Type B pancreatic cell (in vitro differentiated cells): ENCODE data around the gene BRD1. TPM values are rescaled to one million over a fixed set of nuclear protein-coding genes. Genes with fewer than 3 reads are reported as not detected.
A peak's percentile ranks its signal among the peaks of the same experiment; 100 is the strongest.

ENCODE experiments used
- DNase-seq: peaks from one replicate; pipeline ENCODE4 v3.0.0; 2021; ENCODE audit warnings: mixed read lengths; ENCODE audit not compliant: unreplicated experiment; ENCODE audit errors: extremely low spot score
- H3K27ac Mint-ChIP-seq: 2 replicates; pipeline ENCODE4 v1.8.0; 2021; ENCODE audit warnings: mild to moderate bottlenecking, mixed read lengths
- H3K27me3 Mint-ChIP-seq: 2 replicates; pipeline ENCODE4 v1.8.0; 2021; ENCODE audit warnings: mixed read lengths
- H3K36me3 Mint-ChIP-seq: 2 replicates; pipeline ENCODE4 v1.8.0; 2021; ENCODE audit warnings: mixed read lengths
- H3K4me1 Mint-ChIP-seq: one replicate; pipeline ENCODE4 v1.8.0; 2021; ENCODE audit warnings: mixed read lengths; ENCODE audit not compliant: unreplicated experiment
- H3K4me3 Mint-ChIP-seq: 2 replicates; pipeline ENCODE4 v1.8.0; 2021; ENCODE audit warnings: mild to moderate bottlenecking, mixed read lengths
- H3K9me3 Mint-ChIP-seq: 2 replicates; pipeline ENCODE4 v1.8.0; 2021; ENCODE audit warnings: mixed read lengths
- total RNA-seq: library from RNA; stranded (reverse); gene quantifications from 2 replicates; pipeline ENCODE4 v1.2.1, GENCODE V29; 2021; ENCODE audit warnings: low replicate concordance
- TF ChIP-seq, protein P1 (sequence below): fragments of 200-600 bp; sonication (generic); conservative IDR thresholded peaks from 2 replicates; pipeline ENCODE4 v1.5.0; 2021; ENCODE audit warnings: antibody characterized with exemption, mild to moderate bottlenecking

Gene BRD1
- total RNA-seq, 1 donor from 2014 or later, result 53.0 TPM

DNA sequence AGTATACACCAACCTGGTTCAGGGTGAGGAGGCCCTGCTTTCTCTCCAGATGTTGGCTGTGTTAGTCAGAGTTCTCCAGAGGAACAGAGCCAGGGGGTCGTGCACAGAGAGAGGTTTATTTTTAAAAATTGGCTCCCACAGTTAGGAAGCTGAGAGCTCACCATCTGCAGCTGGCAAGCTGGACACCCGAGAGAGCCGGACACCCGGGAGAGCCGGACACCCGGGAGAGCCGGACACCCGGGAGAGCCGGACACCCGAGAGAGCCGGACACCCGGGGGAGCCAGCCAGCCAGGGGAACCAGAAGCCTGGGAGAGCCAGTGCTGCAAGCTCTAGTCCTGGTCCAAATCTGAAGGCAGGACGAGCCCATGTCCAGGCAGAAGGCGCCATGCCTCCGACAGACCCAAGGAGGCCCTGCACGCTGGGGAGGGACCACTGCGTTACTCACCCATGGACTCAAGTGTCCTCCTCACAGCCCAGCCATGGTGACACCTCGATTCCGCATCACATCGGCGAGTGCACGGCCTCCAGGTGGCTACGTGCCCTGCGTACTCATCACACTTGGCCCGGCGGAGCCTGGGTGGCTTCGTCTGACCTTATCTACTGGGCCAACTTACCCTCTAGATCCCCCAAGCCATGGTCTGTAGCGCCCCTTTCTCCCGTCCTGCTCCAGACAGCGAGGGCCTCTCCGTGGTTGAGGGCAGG, 99.0 kb downstream of the BRD1 start:
- H3K27ac Mint-ChIP-seq, result no peak overlapping the region
- TF ChIP-seq, protein P1, sequence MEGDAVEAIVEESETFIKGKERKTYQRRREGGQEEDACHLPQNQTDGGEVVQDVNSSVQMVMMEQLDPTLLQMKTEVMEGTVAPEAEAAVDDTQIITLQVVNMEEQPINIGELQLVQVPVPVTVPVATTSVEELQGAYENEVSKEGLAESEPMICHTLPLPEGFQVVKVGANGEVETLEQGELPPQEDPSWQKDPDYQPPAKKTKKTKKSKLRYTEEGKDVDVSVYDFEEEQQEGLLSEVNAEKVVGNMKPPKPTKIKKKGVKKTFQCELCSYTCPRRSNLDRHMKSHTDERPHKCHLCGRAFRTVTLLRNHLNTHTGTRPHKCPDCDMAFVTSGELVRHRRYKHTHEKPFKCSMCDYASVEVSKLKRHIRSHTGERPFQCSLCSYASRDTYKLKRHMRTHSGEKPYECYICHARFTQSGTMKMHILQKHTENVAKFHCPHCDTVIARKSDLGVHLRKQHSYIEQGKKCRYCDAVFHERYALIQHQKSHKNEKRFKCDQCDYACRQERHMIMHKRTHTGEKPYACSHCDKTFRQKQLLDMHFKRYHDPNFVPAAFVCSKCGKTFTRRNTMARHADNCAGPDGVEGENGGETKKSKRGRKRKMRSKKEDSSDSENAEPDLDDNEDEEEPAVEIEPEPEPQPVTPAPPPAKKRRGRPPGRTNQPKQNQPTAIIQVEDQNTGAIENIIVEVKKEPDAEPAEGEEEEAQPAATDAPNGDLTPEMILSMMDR, result no peak
- H3K4me3 Mint-ChIP-seq, result no peak overlapping the region
- H3K4me1 Mint-ChIP-seq, result no peaks in the 10 kb centered on the region
- peaks cover 78% of the 10 kb centered on the region for H3K27me3 Mint-ChIP-seq
- no peaks in the 10 kb centered on the region for H3K36me3 Mint-ChIP-seq
- peak; percentile 64 for DNase-seq
- peaks cover 4% of the 10 kb centered on the region for H3K9me3 Mint-ChIP-seq

DNA sequence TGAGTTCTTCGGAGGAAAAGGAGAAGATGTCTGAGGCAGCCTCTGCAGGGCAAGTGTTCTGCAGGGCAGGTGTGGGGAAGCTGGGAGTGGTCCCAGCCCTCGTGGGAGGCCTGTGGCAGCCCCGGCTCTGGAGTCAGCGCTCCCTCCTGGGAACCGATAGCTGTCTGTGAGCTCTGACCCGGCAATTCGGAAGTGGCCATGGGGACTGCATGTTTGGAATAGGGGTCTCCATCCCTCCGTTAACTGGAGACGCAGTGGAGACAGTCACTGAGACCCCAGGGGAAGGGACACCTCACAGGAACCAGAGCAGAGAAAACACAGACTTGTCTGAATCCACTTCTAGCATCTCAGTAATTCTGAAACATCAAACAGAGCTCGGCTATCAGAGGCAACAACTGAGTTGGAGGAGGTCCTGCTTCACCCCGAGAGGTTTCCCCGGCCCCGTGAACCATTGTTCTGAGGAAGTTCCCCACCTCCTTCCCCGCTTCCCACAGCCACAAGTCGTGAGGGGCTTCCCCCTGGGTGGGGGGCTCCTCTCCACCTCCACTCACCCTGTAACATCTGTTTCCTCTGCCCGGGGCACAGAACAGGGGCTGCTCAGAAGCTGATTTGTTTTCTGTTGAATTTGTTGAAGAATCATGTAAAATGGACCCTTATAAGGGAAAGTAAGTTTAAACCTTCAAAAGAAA, 99.6 kb downstream of the BRD1 start:
- Mint-ChIP-seq H3K4me3 (no peak overlapping the region), H3K27me3 (peaks cover 79% of the 10 kb centered on the region), H3K9me3 (peaks cover under 1% of the 10 kb centered on the region), H3K36me3 (no peaks in the 10 kb centered on the region), H3K4me1 (no peaks in the 10 kb centered on the region), H3K27ac (no peak overlapping the region)
- TF ChIP-seq, protein P1, result no peak
- peak; percentile 48 for DNase-seq

DNA sequence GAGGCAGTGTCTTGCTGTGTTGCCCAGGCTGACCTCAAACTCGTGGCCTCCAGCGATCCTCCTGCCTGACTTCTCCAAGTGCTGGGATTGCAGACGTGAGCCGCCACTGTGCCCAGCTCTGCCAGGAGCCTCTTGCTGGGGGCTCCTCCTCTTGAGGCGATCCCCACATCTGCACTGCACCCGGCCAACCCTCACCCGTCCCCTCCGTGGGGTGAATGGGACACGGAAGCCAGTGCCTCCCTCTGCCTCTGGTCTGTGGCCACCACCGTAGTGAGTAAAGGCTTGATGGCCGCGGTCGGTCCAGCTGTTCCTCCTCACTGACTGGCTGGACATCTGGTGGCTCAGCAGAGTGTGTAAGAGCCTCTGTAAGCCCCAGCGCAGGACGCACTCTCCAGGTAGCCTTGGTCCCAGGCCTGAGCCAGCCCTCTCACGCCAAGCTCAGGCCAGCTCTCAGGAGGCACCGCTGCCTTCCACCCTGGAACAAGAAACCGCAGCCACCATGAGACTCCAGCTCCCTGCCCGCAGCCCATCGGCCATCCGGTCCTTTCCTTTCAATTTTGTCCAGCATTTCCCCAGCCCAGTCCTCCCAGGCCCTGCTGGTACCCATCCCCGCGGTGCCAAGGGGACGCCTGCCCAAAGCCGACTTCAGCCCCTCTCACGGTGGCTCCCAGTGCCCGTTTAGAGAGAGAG, 100.3 kb downstream of the BRD1 start:
- H3K9me3 Mint-ChIP-seq, result no peaks in the 10 kb centered on the region
- TF ChIP-seq, protein P1, result no peak
- H3K27ac Mint-ChIP-seq, result no peak overlapping the region
- no peak overlapping the region for H3K4me3 Mint-ChIP-seq
- DNase-seq, result peak; percentile 61
- H3K4me1 Mint-ChIP-seq, result no peaks in the 10 kb centered on the region
- peaks cover 80% of the 10 kb centered on the region for H3K27me3 Mint-ChIP-seq
- H3K36me3 Mint-ChIP-seq, result no peaks in the 10 kb centered on the region

DNA sequence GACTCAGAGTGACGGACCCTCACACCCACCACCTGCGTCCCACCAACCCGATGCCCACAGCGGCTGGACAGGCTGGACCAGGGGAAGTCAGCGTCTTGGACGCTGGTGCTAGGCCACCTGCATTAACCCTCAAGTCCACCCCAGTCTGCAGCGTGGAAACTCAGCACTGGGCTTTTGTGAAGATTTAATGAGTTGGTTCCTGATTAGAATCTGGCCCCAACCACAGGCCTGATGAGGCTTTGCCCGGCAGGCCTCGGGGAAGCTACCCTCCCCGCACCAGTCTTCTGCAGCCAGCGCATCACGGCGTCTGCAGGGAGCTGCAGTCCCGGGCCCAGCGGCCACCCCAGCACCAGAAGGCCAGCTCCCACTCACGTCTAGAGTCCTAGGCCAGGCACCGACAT, 101.0 kb downstream of the BRD1 start:
- TF ChIP-seq, protein P1, result no peak
- no peak overlapping the region for H3K4me3 Mint-ChIP-seq
- no peaks in the 10 kb centered on the region for H3K36me3 Mint-ChIP-seq
- DNase-seq, result peak; percentile 61
- no peaks in the 10 kb centered on the region for H3K9me3 Mint-ChIP-seq
- peaks cover 83% of the 10 kb centered on the region for H3K27me3 Mint-ChIP-seq
- no peak overlapping the region for H3K27ac Mint-ChIP-seq
- H3K4me1 Mint-ChIP-seq, result no peaks in the 10 kb centered on the region

DNA sequence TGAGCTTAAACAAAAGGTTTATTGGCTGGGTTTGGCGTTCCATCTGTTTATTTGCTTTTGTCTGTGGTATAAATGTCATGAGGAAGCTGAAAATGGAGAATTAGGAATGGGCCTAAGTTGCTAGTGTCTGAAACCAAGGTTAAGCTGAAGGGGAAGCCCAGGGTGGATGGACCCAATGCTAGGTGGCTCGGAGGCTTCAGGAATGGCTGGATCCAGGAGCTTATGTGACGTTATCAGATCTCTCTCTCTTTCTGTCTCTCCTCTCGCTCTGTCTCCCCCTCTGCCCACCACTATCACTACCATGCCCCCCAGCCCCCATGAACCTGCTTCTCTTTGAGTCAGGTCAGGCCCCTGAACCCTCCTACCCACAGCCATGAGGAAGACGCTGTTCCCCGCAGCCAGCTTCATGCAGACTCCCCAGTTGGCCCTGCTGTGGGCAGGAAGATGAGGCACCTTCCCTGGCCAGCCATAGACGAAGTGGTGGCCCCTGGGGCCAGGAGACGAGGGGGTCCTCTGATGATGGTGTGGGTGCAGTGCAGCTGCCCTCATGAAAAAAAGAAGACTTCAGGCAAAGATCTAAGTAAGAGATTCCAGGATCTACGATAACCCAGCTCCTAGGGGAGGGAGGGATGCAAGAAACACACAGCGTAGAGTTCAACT, 101.5 kb downstream of the BRD1 start:
- H3K4me3 Mint-ChIP-seq, result no peak overlapping the region
- H3K9me3 Mint-ChIP-seq, result no peaks in the 10 kb centered on the region
- DNase-seq, result peak; percentile 37
- no peaks in the 10 kb centered on the region for H3K36me3 Mint-ChIP-seq
- H3K27ac Mint-ChIP-seq, result no peak overlapping the region
- TF ChIP-seq, protein P1, result no peak
- peaks cover 82% of the 10 kb centered on the region for H3K27me3 Mint-ChIP-seq
- H3K4me1 Mint-ChIP-seq, result no peaks in the 10 kb centered on the region
